GM19397 (cell line): ENCODE data around the gene CFAP57.
"Not testable (repeated sequence)": the region's sequence is repeated elsewhere in the genome, so short reads cannot be mapped to it uniquely, and the experiment has no call there.

Experiments used
- ATAC-seq: cut with Tn5 transposase; IDR thresholded peaks from one replicate; pipeline ENCODE4 v1.9.1; 2021; ENCODE audit warnings: mild to moderate bottlenecking, moderate library complexity; ENCODE audit not compliant: unreplicated experiment

Gene CFAP57

DNA sequence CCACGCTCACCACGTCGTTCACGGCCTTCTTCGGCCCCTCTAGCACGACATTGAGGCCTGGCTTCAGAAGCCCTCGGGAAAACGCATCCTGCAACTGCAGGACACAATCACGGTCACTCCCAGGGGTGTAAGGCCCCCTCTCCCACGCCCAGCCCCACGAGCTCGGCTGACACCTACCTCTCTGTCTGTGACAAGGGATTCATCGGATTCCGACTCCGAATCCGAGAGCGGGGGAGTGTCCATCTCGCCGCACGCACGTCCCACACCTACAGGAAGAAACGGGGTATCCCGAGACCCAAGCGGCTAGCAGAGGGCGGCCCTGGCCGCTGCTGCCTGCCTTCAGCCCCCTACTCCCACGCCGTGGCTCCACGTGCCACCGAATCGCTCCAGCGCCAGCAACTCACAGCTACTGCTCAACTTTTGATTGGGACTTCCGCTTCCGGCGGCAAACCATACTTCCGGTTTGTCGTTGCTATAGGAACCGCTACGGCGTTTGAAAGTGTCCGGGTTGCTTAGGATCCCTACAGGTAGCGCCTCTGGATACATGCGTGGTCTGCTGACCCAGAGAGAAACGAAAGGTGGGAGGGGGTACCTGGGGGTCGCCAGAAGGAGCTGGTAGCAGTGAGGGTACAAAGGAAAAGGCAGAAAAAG is at the start of gene CFAP57, which contains the start of gene EBNA1BP2:
Gene CFAP57 (plus strand): TSS at position 455 of the 651 bp plus-strand sequence. CDS start 424 bp downstream, outside the sequence.
Gene EBNA1BP2 (minus strand): TSS at position 415 of the 651 bp plus-strand sequence. CDS start 172 bp downstream, at position 243.
- ATAC-seq: peak; percentile 93

GRCh38 chr1:43123031-43123430 is 49.1 kb upstream of the CFAP57 start:
- no peak for ATAC-seq

GRCh38 chr1:43128816-43129215 is 43.3 kb upstream of the CFAP57 start:
- ATAC-seq: no peak

DNA sequence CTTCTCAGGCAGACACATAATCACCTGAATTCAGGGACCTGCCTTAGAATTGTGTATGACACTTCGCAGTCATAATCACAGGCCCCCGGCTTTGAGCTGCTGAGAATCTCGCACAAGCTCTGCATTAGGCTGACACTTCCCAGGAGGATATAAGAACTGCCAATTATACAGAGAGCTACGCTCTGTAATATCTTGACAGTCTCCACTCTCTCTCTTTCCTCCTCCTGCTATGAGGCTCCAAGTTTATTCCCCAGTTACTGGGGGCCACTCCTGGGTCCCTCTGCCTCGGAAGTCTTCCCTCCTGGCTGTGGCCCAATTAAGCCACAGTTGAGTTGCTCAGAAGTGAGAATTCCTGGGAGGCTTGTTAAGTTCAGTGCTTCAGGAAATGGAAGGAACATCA is 42.7 kb upstream of the CFAP57 start:
- ATAC-seq: no peak

GRCh38 chr1:43134068-43134467 is 38.1 kb upstream of the CFAP57 start:
- no peak for ATAC-seq

DNA sequence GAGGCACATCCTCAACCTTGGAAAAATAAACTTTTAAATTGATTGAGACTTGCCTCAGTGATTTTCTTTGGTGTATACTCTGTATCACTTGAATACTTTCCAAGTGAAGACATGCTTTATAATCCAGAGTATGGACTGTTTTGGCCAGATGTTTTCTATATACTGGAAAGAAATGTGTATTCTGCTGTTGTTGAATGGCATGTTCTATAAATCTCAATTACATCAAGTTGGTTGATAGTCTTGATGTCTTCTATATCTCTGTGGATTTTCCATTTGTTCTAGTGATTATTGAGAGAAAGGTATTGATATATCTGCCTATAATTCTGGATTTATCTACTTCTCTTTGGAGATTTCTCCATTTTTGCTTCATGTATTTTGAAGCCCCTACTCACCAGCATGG is 37.5 kb upstream of the CFAP57 start:
- ATAC-seq: no peak

- ATAC-seq: no peak
Measured at GRCh38 chr1:43135857-43136781, 36.0 kb upstream of the CFAP57 start.

GRCh38 chr1:43137445-43138052 is 34.6 kb upstream of the CFAP57 start:
- no peak for ATAC-seq

GRCh38 chr1:43139295-43139694 is 32.8 kb upstream of the CFAP57 start:
- not testable (repeated sequence) for ATAC-seq

DNA sequence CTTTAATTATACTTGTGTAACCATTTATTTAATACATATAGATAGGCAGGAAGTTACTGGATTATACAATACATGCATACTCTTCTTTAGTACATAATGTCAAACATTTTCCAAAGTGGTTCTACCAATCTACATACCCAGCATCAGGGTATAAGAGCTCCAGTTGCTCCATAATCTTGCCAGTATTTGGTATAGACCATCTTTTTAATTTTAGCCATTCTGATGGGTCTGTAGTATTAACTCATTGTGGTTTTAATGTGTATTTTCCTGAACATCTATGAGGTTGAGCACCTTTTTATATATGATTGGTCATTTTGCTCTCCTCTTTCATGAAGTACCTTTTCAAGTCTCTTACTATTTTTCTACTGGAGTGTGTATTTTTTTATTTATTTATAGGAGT is 32.1 kb upstream of the CFAP57 start:
- ATAC-seq: no peak

DNA sequence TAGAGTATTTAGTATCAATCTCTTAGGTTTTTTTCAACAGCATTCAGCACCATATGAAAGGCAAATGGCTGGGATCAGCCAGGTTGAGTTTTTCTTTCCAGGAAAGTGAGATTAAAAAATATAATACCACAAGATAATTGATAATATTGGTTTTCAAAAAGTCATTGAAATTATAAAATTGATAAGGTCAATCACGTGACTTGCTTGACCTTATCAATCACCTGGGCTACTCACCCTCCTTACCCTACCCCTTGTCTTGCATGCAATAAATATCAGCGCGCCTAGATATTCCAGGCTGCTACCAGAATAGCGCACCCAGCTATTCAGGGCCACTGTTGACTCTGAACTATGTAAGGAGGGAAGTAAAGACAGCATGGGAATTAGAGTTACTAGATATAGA is 31.5 kb upstream of the CFAP57 start:
- no peak for ATAC-seq

GRCh38 chr1:43143441-43143888 is 28.7 kb upstream of the CFAP57 start:
- ATAC-seq: no peak

GRCh38 chr1:43144237-43144636 is 27.9 kb upstream of the CFAP57 start:
- no peak for ATAC-seq

DNA sequence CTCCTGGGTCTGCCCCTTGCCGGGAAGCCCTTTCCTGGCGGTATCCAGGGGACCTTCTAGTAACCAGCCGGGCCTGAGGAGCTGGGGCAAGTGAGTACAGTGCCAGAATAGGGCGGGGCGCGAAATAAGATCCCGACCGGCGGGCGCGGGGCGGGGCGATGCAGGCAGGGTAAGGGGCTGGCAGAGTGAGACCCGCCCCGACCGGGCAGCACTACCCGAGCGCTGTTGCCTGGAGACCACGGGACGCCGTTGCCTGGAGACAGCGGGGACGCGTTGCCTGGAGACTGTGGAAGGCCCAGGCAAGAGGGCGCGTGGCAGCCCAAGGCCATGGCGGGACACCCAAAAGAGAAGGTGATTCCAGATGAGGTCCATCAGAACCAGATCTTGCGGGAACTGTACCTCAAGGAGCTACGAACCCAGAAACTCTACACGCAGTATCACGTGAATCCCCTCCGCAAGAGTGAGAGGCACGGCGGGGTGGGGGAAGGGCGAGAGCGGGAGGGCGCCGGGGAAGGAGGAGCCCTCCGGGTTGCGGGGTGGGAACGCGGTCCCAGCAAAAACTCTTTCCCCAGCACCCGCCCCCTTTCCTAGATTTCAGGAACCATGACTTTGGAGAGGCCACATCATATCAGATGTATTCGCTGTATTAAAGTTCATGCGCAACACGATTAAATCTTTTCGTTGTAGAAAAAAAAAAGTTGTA is 24.4 kb upstream of the CFAP57 start:
- ATAC-seq: no peak

DNA sequence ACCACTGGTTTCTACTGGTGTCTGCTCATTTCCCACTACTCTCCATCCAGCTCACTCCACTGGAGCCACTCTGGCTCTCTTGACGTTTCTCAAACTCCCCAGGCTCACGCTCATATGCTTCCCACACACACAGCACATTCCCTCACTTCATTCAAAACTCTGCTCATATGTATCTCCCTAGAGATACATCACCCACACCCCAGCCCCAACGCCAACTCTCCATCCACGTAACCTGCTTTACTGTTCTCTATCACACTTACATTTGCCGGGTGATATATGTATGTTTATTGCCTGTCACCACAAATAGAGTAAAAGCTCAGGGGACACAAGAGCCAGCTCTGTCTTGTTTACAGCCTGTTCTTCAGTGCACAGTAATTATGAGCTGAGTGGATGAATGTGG is 22.2 kb upstream of the CFAP57 start:
- ATAC-seq: no peak

DNA sequence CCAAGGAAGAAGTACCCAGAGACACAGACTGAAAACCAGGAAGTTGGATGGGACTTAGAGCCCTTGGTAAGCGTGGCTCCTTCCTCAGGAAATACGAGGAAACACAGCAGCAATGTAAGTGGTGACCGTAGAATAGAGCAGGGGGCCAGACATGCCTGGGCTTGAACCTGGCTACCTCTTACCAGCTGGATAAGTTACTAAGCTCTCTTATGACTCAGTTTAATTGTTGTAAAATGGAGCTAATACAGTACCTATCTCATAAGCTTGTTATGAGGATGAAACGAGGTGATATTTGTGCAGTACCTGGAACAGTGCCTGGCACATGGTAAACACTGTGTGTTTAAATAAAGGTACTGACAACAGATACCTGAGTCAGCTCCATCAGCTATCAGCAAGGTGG is 19.3 kb upstream of the CFAP57 start:
- no peak for ATAC-seq

- ATAC-seq: no peak
Measured at GRCh38 chr1:43153443-43153842, 18.7 kb upstream of the CFAP57 start.

DNA sequence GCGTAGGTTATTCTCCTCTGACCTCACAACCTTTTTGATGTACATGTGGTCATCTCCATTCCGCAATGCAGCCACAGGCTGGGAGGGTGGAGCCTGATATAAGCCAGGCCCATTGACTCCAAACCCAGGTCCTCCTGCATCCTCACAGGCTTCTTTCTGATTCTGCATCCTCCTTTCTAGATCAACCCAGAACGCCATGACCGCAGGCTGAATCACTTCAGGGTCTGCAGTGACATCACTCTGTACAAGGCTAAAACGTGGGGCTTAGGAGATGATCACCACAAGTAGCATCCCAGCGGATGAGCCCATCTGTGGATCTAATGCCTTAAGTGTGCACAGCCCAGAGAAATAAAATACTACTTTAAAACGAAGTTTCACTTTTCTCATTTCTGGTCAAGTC is 16.1 kb upstream of the CFAP57 start:
- ATAC-seq: no peak

DNA sequence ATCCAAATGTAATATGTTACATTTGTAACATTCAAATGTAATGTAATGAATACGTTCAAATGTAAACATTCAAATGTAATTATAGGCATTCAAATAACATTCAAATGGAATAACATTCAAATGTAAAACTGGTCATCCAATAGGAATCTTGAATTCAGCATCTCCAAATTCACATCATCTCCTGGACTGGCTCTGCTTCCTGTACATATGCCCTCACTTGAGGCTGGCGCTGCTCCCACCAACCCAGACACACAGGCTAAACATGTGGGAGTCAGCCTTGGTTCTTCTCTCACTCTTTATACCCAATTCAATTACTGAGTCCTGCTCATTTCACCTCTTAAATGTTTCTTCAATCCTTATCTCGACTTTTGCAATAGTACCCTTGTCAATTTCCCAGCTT is 7.0 kb upstream of the CFAP57 start:
- no peak for ATAC-seq

DNA sequence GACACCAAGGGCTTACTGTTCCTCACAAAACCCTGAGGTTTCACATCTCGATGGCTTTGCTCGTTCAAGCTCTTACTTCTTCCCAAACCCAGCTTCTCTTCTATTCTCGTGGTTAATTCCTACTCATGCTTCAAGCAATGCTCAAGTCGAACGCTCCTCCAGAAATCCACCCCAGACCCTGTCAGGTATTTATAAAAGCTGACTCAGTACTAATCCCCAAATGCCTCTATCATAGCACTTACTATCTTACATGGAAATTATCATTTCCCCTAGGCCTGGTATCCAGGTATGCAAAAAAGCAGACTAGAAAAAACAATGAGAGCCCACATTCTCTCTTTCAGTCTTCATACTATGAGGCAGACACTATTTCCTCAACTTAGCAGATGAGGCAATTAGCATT is 6.4 kb upstream of the CFAP57 start:
- no peak for ATAC-seq

DNA sequence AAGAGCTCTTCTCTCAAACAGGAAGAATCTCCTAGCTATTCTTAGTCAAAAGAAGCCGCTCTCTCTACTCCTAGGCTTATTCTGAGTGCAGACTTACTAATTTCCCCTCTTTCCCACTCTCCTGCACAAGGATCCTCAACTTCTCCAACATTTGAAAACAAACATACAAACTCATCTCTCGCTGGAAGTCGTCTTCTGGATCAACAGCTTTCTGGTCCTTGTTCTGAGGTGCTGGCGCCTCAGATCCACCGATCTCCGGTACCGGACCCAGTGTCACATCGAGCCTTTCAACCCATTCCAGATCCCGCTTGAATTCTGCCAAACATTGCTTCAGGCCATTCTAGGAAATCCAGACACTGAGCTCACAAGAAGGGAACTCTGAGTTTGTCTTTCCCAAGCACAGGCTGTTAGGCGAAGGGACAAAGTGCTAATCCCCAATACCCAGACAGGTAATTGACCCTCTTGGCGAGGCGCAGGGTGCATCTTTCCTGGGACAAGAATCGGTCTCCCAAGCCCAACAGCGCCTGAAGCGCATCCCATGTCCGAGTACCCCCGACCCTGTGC is 736 bp upstream of the CFAP57 start:
- ATAC-seq: no peak
